GM18870 (cell line): ENCODE measurements around the gene ATXN10.
"Not testable (repeated sequence)": the region's sequence is repeated elsewhere in the genome, so short reads cannot be mapped to it uniquely, and the experiment has no call there.

ENCODE experiments used
- ATAC-seq: cut with Tn5 transposase; IDR thresholded peaks from one replicate; pipeline ENCODE4 v1.9.1; 2021; ENCODE audit warnings: moderate library complexity; ENCODE audit not compliant: unreplicated experiment

The ATXN10 gene

GRCh38 chr22:45707605-45708004 lies 36.0 kb downstream of the ATXN10 start:
- no peak for ATAC-seq

- ATAC-seq, result no peak
Observed at GRCh38 chr22:45708145-45708544, 36.5 kb downstream of the ATXN10 start.

GRCh38 chr22:45709060-45709739 lies 37.6 kb downstream of the ATXN10 start:
- no peak for ATAC-seq

- no peak for ATAC-seq
Observed at GRCh38 chr22:45709866-45710265, 38.2 kb downstream of the ATXN10 start.

- no peak for ATAC-seq
Observed at GRCh38 chr22:45710469-45710868, 38.8 kb downstream of the ATXN10 start.

- not testable (repeated sequence) for ATAC-seq
Observed at GRCh38 chr22:45714390-45714789, 42.8 kb downstream of the ATXN10 start.

GRCh38 chr22:45717789-45718188 lies 46.2 kb downstream of the ATXN10 start:
- ATAC-seq, result no peak

- no peak for ATAC-seq
Observed at GRCh38 chr22:45718391-45718790, 46.8 kb downstream of the ATXN10 start.

GRCh38 chr22:45720839-45721378 lies 49.3 kb downstream of the ATXN10 start:
- no peak for ATAC-seq

- ATAC-seq, result no peak
Observed at GRCh38 chr22:45722006-45722405, 50.4 kb downstream of the ATXN10 start.

GRCh38 chr22:45726081-45726480 lies 54.4 kb downstream of the ATXN10 start:
- no peak for ATAC-seq

- no peak for ATAC-seq
Observed at GRCh38 chr22:45731041-45731797, 59.6 kb downstream of the ATXN10 start.

- no peak for ATAC-seq
Observed at GRCh38 chr22:45731798-45732495, 60.3 kb downstream of the ATXN10 start.

- ATAC-seq, result no peak
Observed at GRCh38 chr22:45735273-45735672, 63.6 kb downstream of the ATXN10 start.

- ATAC-seq, result no peak
Observed at GRCh38 chr22:45738206-45738605, 66.6 kb downstream of the ATXN10 start.

- ATAC-seq, result no peak
Observed at GRCh38 chr22:45740236-45740635, 68.6 kb downstream of the ATXN10 start.

GRCh38 chr22:45742866-45743450 lies 71.3 kb downstream of the ATXN10 start:
- no peak for ATAC-seq

- no peak for ATAC-seq
Observed at GRCh38 chr22:45743687-45744086, 72.1 kb downstream of the ATXN10 start.

- no peak for ATAC-seq
Observed at GRCh38 chr22:45744442-45744841, 72.8 kb downstream of the ATXN10 start.

- no peak for ATAC-seq
Observed at GRCh38 chr22:45750626-45751025, 79.0 kb downstream of the ATXN10 start.

GRCh38 chr22:45752036-45752435 lies 80.4 kb downstream of the ATXN10 start:
- ATAC-seq, result no peak
